ENCODE measurements around the gene ZNF274.
A peak's percentile ranks its signal among the peaks of the same experiment; 100 is the strongest.
"Not testable (repeated sequence)": the region's sequence is repeated elsewhere in the genome, so short reads cannot be mapped to it uniquely, and the experiment has no call there.

Gene ZNF274

GRCh38 chr19:58212336-58213074 lies 29.6 kb downstream of the ZNF274 start:
- no peak for DNase-seq (ENCODE audit: low read depth in 2 of 2)

GRCh38 chr19:58213075-58213369 lies 30.2 kb downstream of the ZNF274 start:
- no peak for DNase-seq (ENCODE audit: low read depth in 2 of 2)

- no peak for DNase-seq (ENCODE audit: low read depth in 2 of 2)
Measured at GRCh38 chr19:58217069-58217481, 34.2 kb downstream of the ZNF274 start.

- DNase-seq (ENCODE audit: low read depth in 2 of 2): no peak
Measured at GRCh38 chr19:58217607-58218391, 34.9 kb downstream of the ZNF274 start.

GRCh38 chr19:58218899-58219298 lies 36.0 kb downstream of the ZNF274 start:
- DNase-seq (ENCODE audit: low read depth in 2 of 2): peak; percentile 15 to 27

GRCh38 chr19:58227964-58228584 lies 45.2 kb downstream of the ZNF274 start:
- no peak for DNase-seq (ENCODE audit: low read depth in 2 of 2)

- peak; percentile 48 to 53 for DNase-seq (ENCODE audit: low read depth in 2 of 2)
Measured at GRCh38 chr19:58228585-58229254, 45.9 kb downstream of the ZNF274 start, which contains the start of gene ZNF544. Gene ZNF544, plus strand, starts transcription at chr19:58228914. Its CDS starts 15,110 bp downstream, at chr19:58244024.

- DNase-seq (ENCODE audit: low read depth in 2 of 2): peak in 1 of 2 donors; percentile 8
Measured at GRCh38 chr19:58229255-58229639, 46.4 kb downstream of the ZNF274 start.

- no peak for DNase-seq (ENCODE audit: low read depth in 2 of 2)
Measured at GRCh38 chr19:58237324-58237723, 54.5 kb downstream of the ZNF274 start.

GRCh38 chr19:58243351-58243750 lies 60.5 kb downstream of the ZNF274 start:
- DNase-seq (ENCODE audit: low read depth in 2 of 2): no peak

GRCh38 chr19:58248886-58249285 lies 66.0 kb downstream of the ZNF274 start:
- no peak for DNase-seq (ENCODE audit: low read depth in 2 of 2)

GRCh38 chr19:58252102-58252685 lies 69.3 kb downstream of the ZNF274 start:
- no peak for DNase-seq (ENCODE audit: low read depth in 2 of 2)

GRCh38 chr19:58258259-58258658 lies 75.4 kb downstream of the ZNF274 start:
- not testable (repeated sequence) for DNase-seq (ENCODE audit: low read depth in 2 of 2)

GRCh38 chr19:58261600-58261967 lies 78.7 kb downstream of the ZNF274 start:
- no peak for DNase-seq (ENCODE audit: low read depth in 2 of 2)

GRCh38 chr19:58261968-58262921 lies 79.4 kb downstream of the ZNF274 start:
- no peak for DNase-seq (ENCODE audit: low read depth in 2 of 2)

- DNase-seq (ENCODE audit: low read depth in 2 of 2): no peak
Measured at GRCh38 chr19:58262922-58263296, 80.0 kb downstream of the ZNF274 start.
